HG02970 (cell line): ENCODE results near the gene TECPR1.
A peak's percentile ranks its signal among the peaks of the same experiment; 100 is the strongest.

Experiments used
- ATAC-seq: cut with Tn5 transposase; IDR thresholded peaks from one replicate; pipeline ENCODE4 v1.9.1; 2021; ENCODE audit warnings: mild to moderate bottlenecking, moderate library complexity, moderate number of reproducible peaks; ENCODE audit not compliant: unreplicated experiment, low FRiP score

TECPR1 gene

GRCh38 chr7:98284335-98285036 is 32.5 kb upstream of the TECPR1 start:
- ATAC-seq = no peak

- ATAC-seq = no peak
Observed at GRCh38 chr7:98283887-98284222, 31.8 kb upstream of the TECPR1 start.

GRCh38 chr7:98283127-98283886 is 31.3 kb upstream of the TECPR1 start:
- no peak for ATAC-seq

- no peak for ATAC-seq
Observed at GRCh38 chr7:98282703-98283102, 30.7 kb upstream of the TECPR1 start.

GRCh38 chr7:98281757-98282606 is 29.9 kb upstream of the TECPR1 start:
- ATAC-seq = peak; percentile 13

- peak; percentile 75 for ATAC-seq
Observed at GRCh38 chr7:98280791-98281756, 29.0 kb upstream of the TECPR1 start, which contains the start of gene BRI3. Gene BRI3, plus strand, starts transcription at chr7:98281686. Its CDS starts 110 bp downstream, at chr7:98281796.

GRCh38 chr7:98280296-98280695 is 28.3 kb upstream of the TECPR1 start:
- ATAC-seq = no peak

GRCh38 chr7:98278936-98279335 is 26.9 kb upstream of the TECPR1 start:
- ATAC-seq = no peak

GRCh38 chr7:98278408-98278807 is 26.4 kb upstream of the TECPR1 start:
- ATAC-seq = no peak

GRCh38 chr7:98276241-98276761 is 24.3 kb upstream of the TECPR1 start:
- no peak for ATAC-seq

- no peak for ATAC-seq
Observed at GRCh38 chr7:98267303-98267702, 15.3 kb upstream of the TECPR1 start.

- ATAC-seq = no peak
Observed at GRCh38 chr7:98266840-98267239, 14.8 kb upstream of the TECPR1 start.

- no peak for ATAC-seq
Observed at GRCh38 chr7:98265841-98266271, 13.8 kb upstream of the TECPR1 start.

- ATAC-seq = no peak
Observed at GRCh38 chr7:98257701-98258100, 5.7 kb upstream of the TECPR1 start.

- no peak for ATAC-seq
Observed at GRCh38 chr7:98256431-98256830, 4.4 kb upstream of the TECPR1 start.

GRCh38 chr7:98254951-98255610 is 3.0 kb upstream of the TECPR1 start:
- ATAC-seq = no peak

GRCh38 chr7:98254516-98254915 is 2.5 kb upstream of the TECPR1 start:
- ATAC-seq = no peak

GRCh38 chr7:98252425-98253054 is 508 bp upstream of the TECPR1 start:
- ATAC-seq = no peak

GRCh38 chr7:98251231-98251600 is 816 bp downstream of the TECPR1 start:
- ATAC-seq = peak; percentile 6
